Dendritic cell treated with granulocyte-macrophage colony-stimulating factor and Interleukin-4, amounts not matched to agents 40 ng/mL and 50 ng/mL, for 4 days (primary cell): Measurements from ENCODE around the gene OPA1.
"Not testable (repeated sequence)": the region's sequence is repeated elsewhere in the genome, so short reads cannot be mapped to it uniquely, and the experiment has no call there.

ENCODE experiments used
- H3K27ac Mint-ChIP-seq: one replicate; pipeline ENCODE4 v1.8.0; 2022; ENCODE audit warnings: mild to moderate bottlenecking, mixed read lengths
- H3K27me3 Mint-ChIP-seq: one replicate; pipeline ENCODE4 v1.8.0; 2022; ENCODE audit warnings: mild to moderate bottlenecking, mixed read lengths
- H3K36me3 Mint-ChIP-seq: one replicate; pipeline ENCODE4 v1.8.0; 2022; ENCODE audit warnings: low read depth, mixed read lengths
- H3K4me1 Mint-ChIP-seq: one replicate; pipeline ENCODE4 v1.8.0; 2022; ENCODE audit warnings: low read depth, mixed read lengths
- H3K4me3 Mint-ChIP-seq: one replicate; pipeline ENCODE4 v1.8.0; 2022; ENCODE audit warnings: mild to moderate bottlenecking, moderate library complexity, mixed read lengths
- H3K9me3 Mint-ChIP-seq: one replicate; pipeline ENCODE4 v1.8.0; 2022; ENCODE audit warnings: mixed read lengths
- intact Hi-C: fragments of 100-400 bp; cut with micrococcal nuclease; formaldehyde crosslinking; loops from one replicate; pipeline ENCODE4 v1.15.0; 2022

Gene OPA1

GRCh38 chr3:193605876-193606275, 12.9 kb downstream of the OPA1 start:
- Mint-ChIP-seq H3K9me3 (peaks cover 20% of the 10 kb centered on the region), H3K4me3 (no peak overlapping the region), H3K4me1 (peaks cover 10% of the 10 kb centered on the region), H3K36me3 (peaks cover 50% of the 10 kb centered on the region), H3K27me3 (no peaks in the 10 kb centered on the region), H3K27ac (no peak overlapping the region)
- intact Hi-C loops, result no loop called here

DNA sequence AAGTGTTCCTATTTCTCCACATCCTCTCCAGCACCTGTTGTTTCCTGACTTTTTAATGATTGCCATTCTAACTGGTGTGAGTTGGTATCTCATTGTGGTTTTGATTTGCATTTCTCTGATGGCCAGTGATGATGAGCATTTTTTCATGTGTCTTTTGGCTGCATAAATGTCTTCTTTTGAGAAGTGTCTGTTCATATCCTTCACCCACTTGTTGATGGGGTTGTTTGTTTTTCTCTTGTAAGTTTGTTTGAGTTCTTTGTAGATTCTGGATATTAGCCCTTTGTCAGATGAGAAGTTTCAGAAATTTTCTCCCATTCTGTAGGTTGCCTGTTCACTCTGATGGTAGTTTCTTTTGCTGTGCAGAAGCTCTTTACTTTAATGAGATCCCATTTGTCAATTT, 13.9 kb downstream of the OPA1 start:
- H3K4me1 Mint-ChIP-seq, result peaks cover 19% of the 10 kb centered on the region
- peaks cover 45% of the 10 kb centered on the region for H3K36me3 Mint-ChIP-seq
- H3K4me3 Mint-ChIP-seq, intact Hi-C loops, H3K27me3 Mint-ChIP-seq, H3K27ac Mint-ChIP-seq: not testable (repeated sequence)
- H3K9me3 Mint-ChIP-seq, result peaks cover 20% of the 10 kb centered on the region

DNA sequence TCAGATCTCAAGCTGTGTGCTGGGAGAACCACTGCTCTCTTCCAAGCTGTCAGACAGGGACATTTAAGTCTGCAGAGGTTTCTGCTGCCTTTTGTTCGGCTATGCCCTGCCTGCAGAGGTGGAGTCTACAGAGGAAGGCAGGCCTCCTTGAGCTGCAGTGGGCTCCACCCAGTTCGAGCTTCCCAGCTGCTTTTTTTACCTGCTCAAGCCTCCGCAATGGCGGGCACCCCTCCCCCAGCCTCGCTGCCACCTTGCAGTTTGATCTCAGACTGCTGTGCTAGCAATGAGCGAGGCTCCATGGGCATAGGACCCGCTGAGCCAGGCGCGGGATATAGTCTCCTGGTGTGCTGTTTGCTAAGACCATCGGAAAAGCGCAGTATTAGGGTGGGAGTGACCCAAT, 17.5 kb downstream of the OPA1 start:
- H3K36me3 Mint-ChIP-seq, result peaks cover 45% of the 10 kb centered on the region
- intact Hi-C loops, H3K4me3 Mint-ChIP-seq, H3K27me3 Mint-ChIP-seq, H3K27ac Mint-ChIP-seq: not testable (repeated sequence)
- H3K4me1 Mint-ChIP-seq, result peaks cover 30% of the 10 kb centered on the region
- peaks cover 20% of the 10 kb centered on the region for H3K9me3 Mint-ChIP-seq

- intact Hi-C loops, result no loop called here
- Mint-ChIP-seq H3K4me3 (no peak overlapping the region), H3K36me3 (peaks cover 64% of the 10 kb centered on the region), H3K27ac (no peak overlapping the region), H3K27me3 (no peaks in the 10 kb centered on the region), H3K9me3 (peaks cover 8% of the 10 kb centered on the region), H3K4me1 (peaks cover 23% of the 10 kb centered on the region)
Measured at GRCh38 chr3:193614430-193614829, 21.4 kb downstream of the OPA1 start.

DNA sequence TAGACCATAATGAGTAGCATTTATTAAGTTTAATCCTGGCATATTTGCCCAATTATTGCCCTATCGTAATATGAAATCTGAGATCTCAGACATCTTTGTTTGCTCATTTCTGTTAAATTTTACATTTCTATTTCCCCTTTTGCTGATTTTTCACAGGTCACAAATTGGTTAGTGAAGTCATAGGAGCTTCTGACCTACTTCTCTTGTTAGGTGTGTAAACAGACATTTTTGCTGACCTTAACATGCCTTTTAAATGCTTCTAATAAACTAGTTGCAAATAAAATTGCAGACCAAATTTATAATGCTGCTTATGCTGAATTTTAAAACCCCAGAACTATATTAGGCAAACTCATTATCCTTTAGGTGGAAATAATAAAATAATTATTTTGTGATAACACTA, 24.6 kb downstream of the OPA1 start:
- H3K4me3 Mint-ChIP-seq, result no peak overlapping the region
- intact Hi-C loops, result no loop called here
- no peaks in the 10 kb centered on the region for H3K27me3 Mint-ChIP-seq
- H3K4me1 Mint-ChIP-seq, result peaks cover 11% of the 10 kb centered on the region
- H3K36me3 Mint-ChIP-seq, result peaks cover 78% of the 10 kb centered on the region
- H3K9me3 Mint-ChIP-seq, result no peaks in the 10 kb centered on the region
- no peak overlapping the region for H3K27ac Mint-ChIP-seq

DNA sequence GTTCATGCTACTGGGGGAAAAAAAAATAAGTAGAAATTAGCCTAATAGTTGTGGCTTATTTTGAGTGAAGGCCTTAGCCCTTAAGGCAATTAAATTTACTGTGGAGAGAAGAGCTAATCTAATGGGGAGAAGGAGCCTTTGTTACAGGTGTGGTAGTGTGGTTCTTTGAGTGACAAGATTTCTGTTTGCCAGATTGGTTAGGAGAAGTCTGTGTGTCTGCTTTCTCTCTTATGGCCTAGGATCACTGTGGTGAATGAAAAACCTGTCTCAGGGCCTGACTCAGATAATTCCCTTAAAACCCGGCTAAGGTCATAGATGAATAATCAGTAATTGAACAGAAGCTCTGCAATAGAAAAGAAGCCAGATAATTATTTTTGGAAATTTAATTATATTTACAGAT, 27.0 kb downstream of the OPA1 start:
- intact Hi-C loops, result no loop called here
- H3K36me3 Mint-ChIP-seq, result peaks cover 86% of the 10 kb centered on the region
- H3K4me3 Mint-ChIP-seq, result no peak overlapping the region
- H3K27me3 Mint-ChIP-seq, result no peaks in the 10 kb centered on the region
- H3K27ac Mint-ChIP-seq, result no peak overlapping the region
- H3K9me3 Mint-ChIP-seq, result no peaks in the 10 kb centered on the region
- no peaks in the 10 kb centered on the region for H3K4me1 Mint-ChIP-seq

DNA sequence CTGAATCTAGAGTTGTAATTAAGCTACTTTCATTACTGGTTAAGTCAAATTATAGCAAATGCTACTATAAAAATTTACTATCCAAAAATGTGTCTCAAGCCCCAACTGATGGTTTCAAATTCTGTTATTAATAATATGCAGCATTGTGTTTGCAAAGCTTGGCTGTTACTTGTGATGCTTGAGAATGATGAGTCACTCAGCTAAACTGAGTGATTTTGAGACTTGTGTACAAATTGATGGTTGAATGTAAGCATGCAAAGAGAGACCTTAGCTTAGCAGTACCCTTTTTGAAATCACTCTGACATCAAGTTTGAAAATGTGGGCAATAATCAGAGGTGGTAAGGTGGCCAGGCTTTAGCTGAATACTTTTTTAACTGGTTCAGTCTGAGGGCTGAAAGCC, 27.6 kb downstream of the OPA1 start:
- peaks cover 82% of the 10 kb centered on the region for H3K36me3 Mint-ChIP-seq
- no peaks in the 10 kb centered on the region for H3K27me3 Mint-ChIP-seq
- no peaks in the 10 kb centered on the region for H3K4me1 Mint-ChIP-seq
- no peak overlapping the region for H3K4me3 Mint-ChIP-seq
- H3K9me3 Mint-ChIP-seq, result no peaks in the 10 kb centered on the region
- intact Hi-C loops, result no loop called here
- H3K27ac Mint-ChIP-seq, result no peak overlapping the region

DNA sequence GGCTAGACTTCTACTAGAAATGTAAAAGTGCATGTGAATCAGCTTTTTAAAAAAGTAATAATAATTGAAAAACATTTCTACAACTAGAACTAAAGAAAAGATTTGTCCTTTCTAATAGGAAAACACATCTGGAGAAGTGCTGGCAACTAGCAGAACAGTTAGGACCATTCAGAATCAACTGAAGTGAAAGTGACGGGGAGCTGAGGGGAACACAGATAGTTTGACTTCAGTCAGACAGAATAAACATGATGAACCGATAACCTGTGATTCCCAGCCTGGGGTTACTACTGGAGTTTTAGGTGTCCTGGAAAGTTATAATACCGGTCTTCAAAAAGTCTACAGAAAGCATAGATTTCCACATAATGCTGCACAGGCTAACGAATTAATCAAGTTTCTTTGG, 28.1 kb downstream of the OPA1 start:
- no peaks in the 10 kb centered on the region for H3K27me3 Mint-ChIP-seq
- H3K36me3 Mint-ChIP-seq, result peaks cover 82% of the 10 kb centered on the region
- H3K4me1 Mint-ChIP-seq, result no peaks in the 10 kb centered on the region
- H3K9me3 Mint-ChIP-seq, result no peaks in the 10 kb centered on the region
- no peak overlapping the region for H3K4me3 Mint-ChIP-seq
- intact Hi-C loops, result no loop called here
- no peak overlapping the region for H3K27ac Mint-ChIP-seq

DNA sequence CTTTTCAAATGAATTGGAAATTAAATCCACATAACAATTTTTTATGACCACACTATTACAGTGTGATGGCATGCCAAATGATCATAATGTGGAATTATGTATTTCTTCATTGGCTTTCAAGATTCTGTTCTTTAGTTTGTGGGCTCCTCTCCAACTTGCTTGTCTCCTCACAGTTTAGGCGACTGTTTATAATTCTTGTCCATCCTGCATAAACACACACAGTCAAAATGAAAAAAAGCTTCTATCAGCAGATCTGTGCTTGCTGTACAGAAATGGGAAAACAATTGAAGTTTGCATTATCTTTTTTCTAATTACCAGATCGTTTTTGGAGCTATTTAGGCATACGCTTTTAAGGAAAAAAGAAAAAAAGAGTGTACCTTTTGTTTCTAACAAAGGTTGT, 37.0 kb downstream of the OPA1 start:
- Mint-ChIP-seq H3K27ac (no peak overlapping the region), H3K4me3 (no peak overlapping the region), H3K9me3 (no peaks in the 10 kb centered on the region), H3K27me3 (no peaks in the 10 kb centered on the region), H3K36me3 (peaks cover 55% of the 10 kb centered on the region), H3K4me1 (no peaks in the 10 kb centered on the region)
- intact Hi-C loops, result no loop called here

GRCh38 chr3:193637831-193638230, 44.8 kb downstream of the OPA1 start:
- intact Hi-C loops, result no loop called here
- Mint-ChIP-seq H3K36me3 (peaks cover 31% of the 10 kb centered on the region), H3K4me3 (no peak overlapping the region), H3K27ac (no peak overlapping the region), H3K27me3 (no peaks in the 10 kb centered on the region), H3K4me1 (no peaks in the 10 kb centered on the region), H3K9me3 (no peaks in the 10 kb centered on the region)

GRCh38 chr3:193638833-193639232, 45.8 kb downstream of the OPA1 start:
- intact Hi-C loops, result no loop called here
- Mint-ChIP-seq H3K9me3 (no peaks in the 10 kb centered on the region), H3K4me1 (no peaks in the 10 kb centered on the region), H3K4me3 (no peak overlapping the region), H3K36me3 (peaks cover 34% of the 10 kb centered on the region), H3K27ac (no peak overlapping the region), H3K27me3 (no peaks in the 10 kb centered on the region)

GRCh38 chr3:193640165-193640715, 47.2 kb downstream of the OPA1 start:
- no peaks in the 10 kb centered on the region for H3K9me3 Mint-ChIP-seq
- peaks cover 39% of the 10 kb centered on the region for H3K36me3 Mint-ChIP-seq
- H3K4me1 Mint-ChIP-seq, result no peaks in the 10 kb centered on the region
- H3K4me3 Mint-ChIP-seq, result no peak overlapping the region
- H3K27me3 Mint-ChIP-seq, result no peaks in the 10 kb centered on the region
- intact Hi-C loops, result no loop called here
- H3K27ac Mint-ChIP-seq, result no peak overlapping the region

- Mint-ChIP-seq H3K36me3 (peaks cover 41% of the 10 kb centered on the region), H3K4me1 (no peaks in the 10 kb centered on the region), H3K27me3 (no peaks in the 10 kb centered on the region), H3K27ac (no peak overlapping the region), H3K4me3 (no peak overlapping the region), H3K9me3 (no peaks in the 10 kb centered on the region)
- intact Hi-C loops, result no loop called here
Measured at GRCh38 chr3:193640728-193641439, 47.9 kb downstream of the OPA1 start.

DNA sequence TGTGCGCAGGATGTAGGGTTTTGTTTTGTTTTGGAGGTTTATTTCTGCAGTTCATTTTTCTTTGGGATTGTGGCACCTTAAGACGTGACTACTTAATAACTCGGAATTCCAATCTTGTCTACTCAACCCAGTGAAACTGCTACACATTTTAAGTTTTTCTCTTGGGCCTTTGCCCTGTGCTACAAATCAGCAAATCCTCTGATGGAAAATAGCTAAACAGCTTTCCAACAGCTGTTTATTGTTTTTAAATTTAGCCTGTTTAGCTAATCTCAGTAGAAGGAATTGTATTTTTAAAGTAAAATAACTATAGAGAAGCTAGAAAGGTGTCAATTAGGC, 48.4 kb downstream of the OPA1 start:
- Mint-ChIP-seq H3K4me3 (no peak overlapping the region), H3K27me3 (no peaks in the 10 kb centered on the region), H3K27ac (no peak overlapping the region), H3K36me3 (peaks cover 44% of the 10 kb centered on the region), H3K4me1 (no peaks in the 10 kb centered on the region), H3K9me3 (no peaks in the 10 kb centered on the region)
- intact Hi-C loops, result no loop called here

GRCh38 chr3:193645806-193646205, 52.8 kb downstream of the OPA1 start:
- Mint-ChIP-seq H3K36me3 (peaks cover 68% of the 10 kb centered on the region), H3K4me3 (no peak overlapping the region)
- intact Hi-C loops, result no loop called here

More at GRCh38 chr3:193645806-193646205, 52.8 kb downstream of the OPA1 start:
- Mint-ChIP-seq H3K27ac (no peak overlapping the region), H3K9me3 (no peaks in the 10 kb centered on the region), H3K27me3 (no peaks in the 10 kb centered on the region), H3K4me1 (no peaks in the 10 kb centered on the region)
